GM12878 (cell line): ENCODE data around the gene AKT3. TPM values are rescaled to one million over a fixed set of nuclear protein-coding genes. Genes with fewer than 3 reads are reported as not detected.

Source experiments
- BCL11A ChIP-seq: IDR thresholded peaks from 2 replicates; pipeline ENCODE4 v1.6.1; 2011; ENCODE audit warnings: low read depth, low read length
- KDM1A ChIP-seq: fragments of 200-600 bp; sonication (generic); IDR thresholded peaks from 2 replicates; pipeline ENCODE4 v1.6.1; 2016; ENCODE audit warnings: borderline replicate concordance
- MYB ChIP-seq: fragments of 150-350 bp; IDR thresholded peaks from 2 replicates; pipeline ENCODE4 v1.6.1; 2014; ENCODE audit warnings: mild to moderate bottlenecking, low read depth, low read length, borderline replicate concordance
- POLR2AphosphoS2 ChIP-seq: IDR thresholded peaks from 2 replicates; pipeline ENCODE4 v1.6.1; 2011; ENCODE audit warnings: low read depth, mild to moderate bottlenecking, low read length, improper control_type of control experiment, moderate library complexity
- POLR2AphosphoS5 ChIP-seq: IDR thresholded peaks from 2 replicates; pipeline ENCODE4 v1.6.1; 2011; ENCODE audit warnings: mild to moderate bottlenecking, low read length, inconsistent platforms
- RELA ChIP-seq: fragments of 450-650 bp; IDR thresholded peaks from 2 replicates; pipeline ENCODE4 v1.8.0; 2014; ENCODE audit warnings: borderline replicate concordance; ENCODE audit not compliant: partially characterized antibody
- REST ChIP-seq: IDR thresholded peaks from 2 replicates; pipeline ENCODE4 v1.6.1; 2012; ENCODE audit warnings: mild to moderate bottlenecking, low read depth, low read length
- ZBED1 ChIP-seq: IDR thresholded peaks from 2 replicates; pipeline ENCODE4 v1.6.1; 2016; ENCODE audit warnings: borderline replicate concordance
- ZNF687 ChIP-seq: fragments of 450-650 bp; IDR thresholded peaks from 2 replicates; pipeline ENCODE4 v1.6.1; 2017; ENCODE audit warnings: mild to moderate bottlenecking, moderate library complexity
- polyA plus RNA-seq, 11 experiments: library from polyadenylated mRNA; depleted of rRNA in 4 of 11; unstranded in 6 of 11; stranded (reverse) in 5 of 11; fragments of >200 nt; fragmentation: Nextera tagmentation in 4 of 11; fragmentation: Illumina TruSeq in 1 of 11; extraction: Ambion mirVana in 4 of 11; extraction: Trizol in 1 of 11; gene quantifications; 1 replicate in 1 of 11; 2 replicates in 10 of 11; pipeline versions ENCODE4 v1.2.1 to v1.2.3, GENCODE V29; 2011 to 2016; ENCODE audit warnings: inconsistent platforms in 2 of 11, missing spikeins in 2 of 11, low read depth in 1 of 11
- total RNA-seq, 4 experiments: library from RNA; depleted of rRNA in 3 of 4; stranded (reverse); fragments of >200 nt in 3 of 4; fragmentation: Illumina TruSeq in 1 of 4; extraction: Trizol in 1 of 4; gene quantifications; 2 replicates each; pipeline versions ENCODE4 v1.2.1 to v1.2.3, GENCODE V29; 2013 to 2021

AKT3 gene
- total and polyA plus RNA-seq, 10 of the 15 experiments (the other 5 are each of a cell fraction or from before 2014, with no cell fraction given): 0.03 to 0.56 (median 0.19) TPM

- TF ChIP-seq RELA: no peak
- no peak for TF ChIP-seq POLR2AphosphoS5
- TF ChIP-seq REST: no peak
- TF ChIP-seq BCL11A: no peak
- TF ChIP-seq MYB: no peak
- TF ChIP-seq KDM1A: no peak
- no peak for TF ChIP-seq POLR2AphosphoS2
- TF ChIP-seq ZBED1: no peak
- TF ChIP-seq ZNF687: no peak
Observed at GRCh38 chr1:243488459-243489157, 361.4 kb downstream of the AKT3 start (continued).
